NT2/D1 (cell line): ENCODE data around the gene AAMP.

Source experiments
- SUZ12 ChIP-seq: IDR thresholded peaks from 2 replicates; pipeline ENCODE4 v1.6.1; 2011; ENCODE audit not compliant: insufficient read length, insufficient read depth; ENCODE audit errors: extremely low read depth
- YY1 ChIP-seq: IDR thresholded peaks from 2 replicates; pipeline ENCODE4 v1.6.1; 2011; ENCODE audit not compliant: insufficient read length, insufficient read depth

DNA sequence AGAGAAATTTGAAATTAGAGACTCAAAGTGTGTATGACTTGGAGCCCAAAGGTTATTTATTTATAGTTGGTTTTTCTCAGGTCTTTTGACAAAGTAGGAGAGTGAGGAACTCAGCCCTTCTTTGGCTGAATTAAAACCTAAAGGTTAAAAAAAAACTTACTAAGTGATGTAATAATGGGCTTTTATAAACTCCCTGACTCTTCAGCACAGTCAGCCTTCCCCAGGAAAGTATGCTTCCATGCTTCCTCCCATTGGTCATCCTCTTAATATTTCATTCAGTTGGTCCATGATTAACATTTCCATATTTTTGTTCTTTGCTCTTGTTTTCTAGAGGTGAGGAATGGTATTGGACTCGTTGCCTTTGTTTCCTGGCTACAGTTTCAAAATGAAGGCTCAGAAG is 45.8 kb downstream of the AAMP start:
- TF ChIP-seq YY1, result no peak
- no peak for TF ChIP-seq SUZ12
